Astrocyte of the spinal cord (primary cell): ENCODE data around the gene ST3GAL5.

ENCODE experiments used
- DNase-seq: peaks from one replicate; pipeline ENCODE4 v3.0.0; 2011; ENCODE audit warnings: low read depth, low spot score
- H3K4me3 ChIP-seq: 2 replicates; pipeline ENCODE4 v1.5.1; 2011; ENCODE audit warnings: low read depth, mild to moderate bottlenecking, low read length, moderate library complexity
- CTCF ChIP-seq: IDR thresholded peaks from 2 replicates; pipeline ENCODE4 v1.5.1; 2012; ENCODE audit warnings: low read depth, mild to moderate bottlenecking, low read length, inconsistent platforms
- in situ Hi-C: cut with HindIII; loops from 2 replicates; pipeline ENCODE4 v1.10.0; 2017; ENCODE audit warnings: low sequenced_read_pairs

The ST3GAL5 gene

DNA sequence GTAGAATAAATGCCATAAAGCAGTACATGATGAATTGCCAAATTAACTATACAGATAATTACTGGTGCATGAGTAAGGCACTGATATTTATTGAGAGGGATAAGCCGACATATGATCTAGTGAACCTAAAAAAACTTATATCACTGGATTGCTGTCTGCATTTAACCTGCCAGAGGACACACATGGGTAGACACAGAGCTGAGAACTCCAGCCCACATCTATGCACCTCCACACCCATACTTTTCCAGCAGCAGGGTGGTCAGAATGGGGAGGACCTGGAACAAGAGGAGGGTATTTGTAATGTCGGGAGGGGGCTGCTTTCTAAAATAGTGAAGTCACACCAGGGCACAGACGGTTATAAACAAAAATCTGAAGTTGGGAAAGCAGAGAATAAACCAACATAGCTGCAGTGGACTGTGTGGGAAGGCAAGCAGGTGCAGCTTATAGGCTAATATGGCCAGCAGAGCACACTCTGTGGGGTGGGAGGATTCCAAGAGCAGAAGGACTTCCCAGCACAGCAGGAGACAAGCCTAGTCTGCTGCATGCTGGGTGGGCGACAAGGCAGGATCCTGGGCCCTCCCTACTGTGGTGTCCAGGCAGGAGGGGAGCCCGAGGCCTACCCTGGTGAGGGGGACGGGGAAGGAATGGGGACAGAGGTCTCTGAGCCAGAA lies 17.2 kb downstream of the ST3GAL5 start:
- H3K4me3 ChIP-seq, result no peak overlapping the region
- no peak for DNase-seq
- in situ Hi-C loops, result no loop called here
- no peak for TF ChIP-seq CTCF

- DNase-seq, result no peak
- no peak for TF ChIP-seq CTCF
- no peak overlapping the region for H3K4me3 ChIP-seq
- in situ Hi-C loops, result no loop called here
Observed at GRCh38 chr2:85868822-85869221, 20.0 kb downstream of the ST3GAL5 start.

GRCh38 chr2:85867556-85868292 lies 21.1 kb downstream of the ST3GAL5 start:
- DNase-seq, result no peak
- in situ Hi-C loops, result no loop called here
- H3K4me3 ChIP-seq, result no peak overlapping the region
- no peak for TF ChIP-seq CTCF

GRCh38 chr2:85867121-85867520 lies 21.7 kb downstream of the ST3GAL5 start:
- no peak for TF ChIP-seq CTCF
- no peak overlapping the region for H3K4me3 ChIP-seq
- no peak for DNase-seq
- in situ Hi-C loops, result no loop called here

DNA sequence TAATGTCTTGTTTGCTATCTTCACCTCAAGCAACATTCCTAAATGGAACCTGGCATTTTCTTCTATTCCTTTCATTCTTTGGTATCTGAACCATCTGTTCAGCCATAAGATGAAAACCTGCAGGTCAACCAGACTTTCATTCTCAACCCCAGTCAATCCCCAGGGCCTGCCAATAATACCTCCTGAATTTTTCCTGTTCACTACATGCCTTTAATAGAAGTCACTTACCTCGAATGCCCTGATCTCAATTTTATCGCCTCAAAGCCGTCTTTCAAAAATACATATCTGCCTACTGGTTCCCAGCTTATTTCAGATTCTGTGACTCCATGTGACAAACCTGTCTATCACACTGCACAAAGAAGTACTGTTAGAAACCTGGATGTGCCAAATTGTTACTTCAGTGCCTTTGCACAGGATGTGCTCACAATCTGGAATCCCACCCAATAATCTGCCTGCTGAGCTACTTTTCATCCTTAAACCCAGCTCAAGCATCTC lies 22.6 kb downstream of the ST3GAL5 start:
- no peak for TF ChIP-seq CTCF
- no peak overlapping the region for H3K4me3 ChIP-seq
- in situ Hi-C loops, result no loop called here
- no peak for DNase-seq

DNA sequence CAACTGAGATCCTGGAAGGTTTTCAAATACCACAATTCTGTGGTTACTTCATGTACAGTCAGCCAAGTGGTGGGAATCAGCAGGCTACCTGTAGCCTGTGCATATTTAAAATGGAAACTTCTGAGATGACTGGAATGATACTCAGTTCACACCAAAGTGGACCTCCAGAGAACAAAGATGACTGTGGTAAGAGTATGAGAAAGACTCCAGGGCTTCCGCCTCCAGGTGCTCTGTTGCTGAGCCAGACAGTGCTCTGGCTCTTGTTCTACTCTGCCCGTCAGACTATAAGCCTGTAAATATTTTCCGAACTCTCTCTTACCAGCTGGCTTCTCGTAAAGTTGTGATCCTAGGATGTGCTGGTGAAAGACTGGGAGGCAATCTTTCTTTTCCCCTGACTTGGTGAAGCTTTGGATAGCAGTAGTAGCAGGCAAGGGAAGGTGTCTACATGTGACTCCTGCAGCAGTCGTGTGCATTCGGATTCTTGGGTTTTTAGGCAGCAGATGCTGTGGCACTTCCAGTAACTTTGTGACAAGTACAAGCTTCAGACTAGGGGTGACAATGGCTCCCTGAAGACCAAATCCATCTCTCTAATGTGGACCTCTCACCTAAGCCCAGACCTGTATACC lies 23.1 kb downstream of the ST3GAL5 start:
- DNase-seq, result peak; percentile 81
- in situ Hi-C loops, result no loop called here
- no peak for TF ChIP-seq CTCF
- no peak overlapping the region for H3K4me3 ChIP-seq
